Bronchial epithelial cell (primary cell): ENCODE measurements around the gene IER5. TPM values are rescaled to one million over a fixed set of nuclear protein-coding genes. Genes with fewer than 3 reads are reported as not detected.
"Not testable (repeated sequence)": the region's sequence is repeated elsewhere in the genome, so short reads cannot be mapped to it uniquely, and the experiment has no call there.

Source experiments
- DNase-seq: peaks from one replicate; pipeline ENCODE4 v3.0.0-alpha.2; 2010; ENCODE audit warnings: low read depth
- FAIRE-seq: peaks from 2 replicates; lab custom pipeline; 2011; peaks lifted over from hg19 to GRCh38; lab: Jason Lieb, UNC
- H3K27me3 ChIP-seq: 2 replicates; pipeline ENCODE4 v1.5.1; 2011; ENCODE audit warnings: low read length; ENCODE audit not compliant: control insufficient read depth, insufficient read depth
- H3K36me3 ChIP-seq: 2 replicates; pipeline ENCODE4 v1.5.1; 2011; ENCODE audit warnings: low read length; ENCODE audit not compliant: control insufficient read depth, insufficient read depth
- H3K4me3 ChIP-seq: 2 replicates; pipeline ENCODE4 v1.5.1; 2011; ENCODE audit warnings: mild to moderate bottlenecking, low read depth, low read length, control low read depth
- CTCF ChIP-seq: IDR thresholded peaks from 2 replicates; pipeline ENCODE4 v1.5.1; 2011; ENCODE audit warnings: mild to moderate bottlenecking, moderate library complexity, low read length, control low read depth, inconsistent platforms; ENCODE audit not compliant: insufficient read depth, severe bottlenecking
- total RNA-seq: library from RNA; depleted of rRNA; stranded (reverse); fragments of >200 nt; gene quantifications from 2 replicates; pipeline ENCODE4 v1.2.1, GENCODE V29; 2014

Gene IER5
- total RNA-seq, 1 donor from 2014 or later, result 47.7 TPM

- peaks cover 5% of the 10 kb centered on the region for H3K36me3 ChIP-seq
- DNase-seq, result no peak
- no peak overlapping the region for H3K4me3 ChIP-seq
- FAIRE-seq, result no peak
- TF ChIP-seq CTCF, result no peak
- no peaks in the 10 kb centered on the region for H3K27me3 ChIP-seq
Measured at GRCh38 chr1:181049378-181049777, 39.1 kb upstream of the IER5 start.

DNA sequence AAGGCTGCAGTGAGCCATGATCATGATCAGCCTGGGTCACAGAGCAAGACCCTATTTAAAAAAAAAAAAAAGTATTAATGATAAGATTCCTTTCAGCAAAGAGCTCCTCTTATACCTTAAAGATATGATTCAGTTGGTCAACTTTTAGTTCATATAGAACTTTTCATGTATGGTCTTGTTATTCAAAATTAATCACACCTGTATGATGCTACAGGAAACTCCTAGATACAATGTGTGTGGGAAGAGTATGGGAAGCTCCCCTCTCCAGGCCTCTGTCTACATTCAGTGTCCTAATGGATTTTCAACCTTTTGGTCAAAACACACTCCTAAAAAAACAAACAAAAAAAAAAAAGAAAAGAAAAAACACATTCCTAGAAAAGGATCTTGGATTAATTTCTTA, 37.6 kb upstream of the IER5 start:
- DNase-seq (peak; percentile 88), FAIRE-seq (no peak)
- Histone ChIP-seq H3K36me3 (peaks cover 5% of the 10 kb centered on the region), H3K4me3 (no peak overlapping the region), H3K27me3 (no peaks in the 10 kb centered on the region)
- no peak for TF ChIP-seq CTCF

GRCh38 chr1:181056560-181056959, 31.9 kb upstream of the IER5 start:
- Histone ChIP-seq H3K36me3 (no peaks in the 10 kb centered on the region), H3K27me3 (no peaks in the 10 kb centered on the region), H3K4me3 (no peak overlapping the region)
- no peak for TF ChIP-seq CTCF
- FAIRE-seq (no peak), DNase-seq (no peak)

DNA sequence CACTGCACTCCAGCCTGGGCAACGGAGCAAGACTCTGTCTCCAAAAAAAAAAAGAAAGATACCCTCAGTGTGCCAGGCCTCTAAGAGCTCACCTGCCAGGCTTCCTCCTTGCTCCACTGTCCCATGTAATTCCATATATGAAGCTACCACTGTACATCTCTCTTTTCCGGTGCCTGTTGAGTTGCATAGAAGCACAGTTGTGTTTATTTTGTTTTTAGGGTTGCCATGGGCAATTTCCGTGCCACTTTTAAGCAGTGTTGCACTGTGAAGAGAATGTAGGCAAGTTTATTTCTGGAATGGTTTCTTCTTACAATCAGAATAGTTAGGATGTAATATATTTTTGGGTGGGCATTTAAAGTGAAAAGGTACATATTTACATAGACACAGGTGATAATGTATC, 31.4 kb upstream of the IER5 start:
- DNase-seq, result no peak
- FAIRE-seq, result no peak
- no peak for TF ChIP-seq CTCF
- no peaks in the 10 kb centered on the region for H3K36me3 ChIP-seq
- H3K4me3 ChIP-seq, result no peak overlapping the region
- no peaks in the 10 kb centered on the region for H3K27me3 ChIP-seq

- no peak for FAIRE-seq
- no peak for TF ChIP-seq CTCF
- no peak overlapping the region for H3K4me3 ChIP-seq
- no peaks in the 10 kb centered on the region for H3K36me3 ChIP-seq
- no peaks in the 10 kb centered on the region for H3K27me3 ChIP-seq
- no peak for DNase-seq
Measured at GRCh38 chr1:181059435-181059834, 29.1 kb upstream of the IER5 start.

DNA sequence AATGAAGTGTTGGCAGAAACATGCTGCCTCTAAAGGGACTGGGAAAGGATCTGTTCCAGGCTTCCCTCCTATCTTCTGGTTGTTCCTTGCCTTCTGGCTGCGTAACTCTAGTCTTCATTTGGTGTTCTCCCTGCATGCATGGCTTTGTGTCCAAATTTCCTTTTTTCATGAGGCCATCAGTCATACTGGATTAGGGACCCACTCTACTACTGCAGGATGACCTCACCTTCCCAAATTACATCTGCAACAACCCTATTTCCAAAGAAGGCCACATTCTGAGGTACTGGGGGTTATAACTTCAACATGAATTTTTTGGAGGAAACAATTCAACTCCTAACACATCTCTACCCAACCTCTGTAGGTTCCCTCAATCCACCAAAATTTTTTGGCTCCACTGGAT, 28.4 kb upstream of the IER5 start:
- no peak for TF ChIP-seq CTCF
- H3K4me3 ChIP-seq, result no peak overlapping the region
- DNase-seq (no peak), FAIRE-seq (no peak)
- H3K27me3 ChIP-seq, result no peaks in the 10 kb centered on the region
- H3K36me3 ChIP-seq, result no peaks in the 10 kb centered on the region

GRCh38 chr1:181060947-181061346, 27.6 kb upstream of the IER5 start:
- H3K4me3 ChIP-seq, DNase-seq, H3K27me3 ChIP-seq, FAIRE-seq, H3K36me3 ChIP-seq: not testable (repeated sequence)
